ENCODE measurements around the gene LPAR2.

DNA sequence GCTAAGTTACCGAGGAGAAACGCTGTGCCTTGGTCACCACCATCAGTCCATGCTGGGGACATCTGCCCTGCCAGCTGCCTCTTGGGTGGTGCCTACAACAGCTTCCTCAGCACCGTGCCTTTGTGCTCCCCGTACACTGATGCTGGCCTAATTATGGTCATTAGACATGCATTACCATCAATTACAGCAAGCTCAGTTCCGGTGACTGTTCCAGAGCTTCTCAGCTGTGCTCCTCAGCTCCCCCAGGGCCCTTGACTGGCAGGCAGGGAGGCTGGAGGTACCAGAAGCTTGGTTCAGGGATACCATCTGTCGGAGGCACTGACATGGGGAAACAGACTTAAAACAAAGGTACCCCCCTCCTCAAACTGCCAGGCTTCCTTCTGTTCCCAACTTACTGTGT, 49.8 kb downstream of the LPAR2 start:
- TF ChIP-seq TAF1 (CRISPR knock-in tag; IDR thresholded peaks at IDR 0.05) (no peak), PLRG1 (conservative IDR thresholded peaks at IDR 0.05) (no peak), EED (CRISPR knock-in tag; IDR thresholded peaks at IDR 0.05) (no peak), FOXJ3 (CRISPR knock-in tag; IDR thresholded peaks at IDR 0.05; ENCODE audit: borderline replicate concordance) (no peak), KLF16 (CRISPR knock-in tag; IDR thresholded peaks at IDR 0.05) (no peak), ZNF550 (CRISPR knock-in tag; IDR thresholded peaks at IDR 0.05; ENCODE audit: borderline replicate concordance) (no peak), GZF1 (CRISPR knock-in tag; IDR thresholded peaks at IDR 0.05) (no peak)
- TF ChIP-seq, protein P1, sequence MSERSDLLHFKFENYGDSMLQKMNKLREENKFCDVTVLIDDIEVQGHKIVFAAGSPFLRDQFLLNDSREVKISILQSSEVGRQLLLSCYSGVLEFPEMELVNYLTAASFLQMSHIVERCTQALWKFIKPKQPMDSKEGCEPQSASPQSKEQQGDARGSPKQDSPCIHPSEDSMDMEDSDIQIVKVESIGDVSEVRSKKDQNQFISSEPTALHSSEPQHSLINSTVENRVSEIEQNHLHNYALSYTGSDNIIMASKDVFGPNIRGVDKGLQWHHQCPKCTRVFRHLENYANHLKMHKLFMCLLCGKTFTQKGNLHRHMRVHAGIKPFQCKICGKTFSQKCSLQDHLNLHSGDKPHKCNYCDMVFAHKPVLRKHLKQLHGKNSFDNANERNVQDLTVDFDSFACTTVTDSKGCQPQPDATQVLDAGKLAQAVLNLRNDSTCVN (CRISPR knock-in tag; IDR thresholded peaks at IDR 0.05; ENCODE audit: borderline replicate concordance): no peak
- TF ChIP-seq, protein P2, sequence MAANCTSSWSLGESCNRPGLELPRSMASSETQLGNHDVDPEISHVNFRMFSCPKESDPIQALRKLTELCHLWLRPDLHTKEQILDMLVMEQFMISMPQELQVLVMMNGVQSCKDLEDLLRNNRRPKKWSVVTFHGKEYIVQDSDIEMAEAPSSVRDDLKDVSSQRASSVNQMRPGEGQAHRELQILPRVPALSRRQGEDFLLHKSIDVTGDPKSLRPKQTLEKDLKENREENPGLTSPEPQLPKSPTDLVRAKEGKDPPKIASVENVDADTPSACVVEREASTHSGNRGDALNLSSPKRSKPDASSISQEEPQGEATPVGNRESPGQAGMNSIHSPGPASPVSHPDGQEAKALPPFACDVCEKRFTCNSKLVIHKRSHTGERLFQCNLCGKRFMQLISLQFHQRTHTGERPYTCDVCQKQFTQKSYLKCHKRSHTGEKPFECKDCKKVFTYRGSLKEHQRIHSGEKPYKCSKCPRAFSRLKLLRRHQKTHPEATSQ (CRISPR knock-in tag; IDR thresholded peaks at IDR 0.05; ENCODE audit: borderline replicate concordance): no peak

All from HepG2 (cell line).